GM21528 (cell line): Measurements from ENCODE around the gene IL19.
"Not testable (repeated sequence)": the region's sequence is repeated elsewhere in the genome, so short reads cannot be mapped to it uniquely, and the experiment has no call there.

Experiments used
- ATAC-seq: cut with Tn5 transposase; IDR thresholded peaks from one replicate; pipeline ENCODE4 v1.9.1; 2021; ENCODE audit warnings: mild to moderate bottlenecking, moderate library complexity; ENCODE audit not compliant: unreplicated experiment, low FRiP score

The IL19 gene

GRCh38 chr1:206852662-206853061 lies 82.1 kb downstream of the IL19 start:
- ATAC-seq, result not testable (repeated sequence)

- ATAC-seq, result not testable (repeated sequence)
Observed at GRCh38 chr1:206853696-206854095, 83.1 kb downstream of the IL19 start.

GRCh38 chr1:206854401-206855129 lies 84.0 kb downstream of the IL19 start:
- no peak for ATAC-seq

GRCh38 chr1:206855859-206856258 lies 85.3 kb downstream of the IL19 start:
- no peak for ATAC-seq

- ATAC-seq, result no peak
Observed at GRCh38 chr1:206856674-206857464, 86.3 kb downstream of the IL19 start.

- ATAC-seq, result no peak
Observed at GRCh38 chr1:206859082-206859521, 88.5 kb downstream of the IL19 start.

GRCh38 chr1:206860165-206860564 lies 89.6 kb downstream of the IL19 start:
- ATAC-seq, result no peak

- ATAC-seq, result no peak
Observed at GRCh38 chr1:206863266-206863665, 92.7 kb downstream of the IL19 start.

GRCh38 chr1:206864939-206865671 lies 94.5 kb downstream of the IL19 start, which contains the start of gene IL20:
IL20 (plus strand) TSS chr1:206865623; CDS start chr1:206865853, 230 bp downstream.
- ATAC-seq, result no peak

- no peak for ATAC-seq
Observed at GRCh38 chr1:206866062-206866461, 95.5 kb downstream of the IL19 start.

- no peak for ATAC-seq
Observed at GRCh38 chr1:206867239-206867638, 96.7 kb downstream of the IL19 start.

GRCh38 chr1:206867716-206868115 lies 97.1 kb downstream of the IL19 start:
- no peak for ATAC-seq

- ATAC-seq, result no peak
Observed at GRCh38 chr1:206868264-206868663, 97.7 kb downstream of the IL19 start.

- ATAC-seq, result no peak
Observed at GRCh38 chr1:206872139-206872538, 101.6 kb downstream of the IL19 start.

- no peak for ATAC-seq
Observed at GRCh38 chr1:206873603-206874188, 103.1 kb downstream of the IL19 start.

GRCh38 chr1:206875752-206876377 lies 105.3 kb downstream of the IL19 start:
- ATAC-seq, result no peak

- ATAC-seq, result no peak
Observed at GRCh38 chr1:206878456-206878855, 107.9 kb downstream of the IL19 start.

GRCh38 chr1:206880314-206880713 lies 109.7 kb downstream of the IL19 start:
- no peak for ATAC-seq

- no peak for ATAC-seq
Observed at GRCh38 chr1:206882555-206882954, 112.0 kb downstream of the IL19 start.

GRCh38 chr1:206883160-206883559 lies 112.6 kb downstream of the IL19 start:
- ATAC-seq, result no peak
